Testis (tissue), 3 donors: ENCODE results near the gene WNK2. TPM values are rescaled to one million over a fixed set of nuclear protein-coding genes. Genes with fewer than 3 reads are reported as not detected.

Experiments
- DNase-seq: peaks from one replicate; pipeline ENCODE4 v3.0.0-alpha.2; 2019
- H3K27ac ChIP-seq, 2 donors: fragments of 200-600 bp; sonication (generic); one replicate each; pipeline ENCODE4 v1.5.1; 2019
- H3K27me3 ChIP-seq: fragments of 200-600 bp; sonication (generic); one replicate; pipeline ENCODE4 v1.5.1; 2019
- H3K36me3 ChIP-seq: fragments of 200-600 bp; sonication (generic); one replicate; pipeline ENCODE4 v1.5.1; 2017; ENCODE audit warnings: low read depth; ENCODE audit errors: missing control alignments
- H3K4me1 ChIP-seq: fragments of 200-600 bp; sonication (generic); one replicate; pipeline ENCODE4 v1.5.1; 2019
- H3K4me3 ChIP-seq, 2 donors: fragments of 200-600 bp; sonication (generic); one replicate each; pipeline ENCODE4 v1.5.1; 2017 to 2019
- H3K9me3 ChIP-seq: fragments of 200-600 bp; sonication (generic); one replicate; pipeline ENCODE4 v1.5.1; 2017
- CTCF ChIP-seq, 3 experiments: fragments of 450-650 bp in 2 of 3; fragments of 200-600 bp in 1 of 3; sonication (generic) in 1 of 3; IDR thresholded peaks; one replicate each; pipeline ENCODE4 v1.5.1; 2016 to 2019; ENCODE audit warnings: antibody characterized with exemption in 3 of 3, mild to moderate bottlenecking in 2 of 3, moderate library complexity in 1 of 3
- POLR2A ChIP-seq: fragments of 450-650 bp; IDR thresholded peaks from one replicate; pipeline ENCODE4 v1.6.1; 2017; ENCODE audit warnings: antibody characterized with exemption, mild to moderate bottlenecking, moderate library complexity
- WGBS, 2 donors: methylation state at CpG; one replicate each; pipeline ENCODE4 v1.1.5; 2018; 5-methylcytosine and 5-hydroxymethylcytosine counted together
- intact Hi-C: fragments of 100-400 bp; cut with DNase I; formaldehyde crosslinking; loops from one replicate; pipeline ENCODE4 v1.15.1; 2023; ENCODE audit warnings: low total_unique reads
- polyA plus RNA-seq: library from polyadenylated mRNA; stranded (reverse); fragments of 350-450 nt; fragmentation: Illumina TruSeq; extraction: RNeasy Lipid Tissue Mini Kit (QIAGEN cat#74804); gene quantifications from one replicate; pipeline ENCODE4 v1.2.3, GENCODE V29; 2014; ENCODE audit warnings: low read depth, low replicate concordance; ENCODE audit not compliant: insufficient read depth
- total RNA-seq, 2 donors: library from RNA; depleted of rRNA; stranded (reverse); fragments of >200 nt; gene quantifications; one replicate each; pipeline ENCODE4 v1.2.3, GENCODE V29; 2016

The WNK2 gene
- total and polyA plus RNA-seq, 3 donors from 2014 or later, result 29.0 to 91.1 (median 50.5) TPM

DNA sequence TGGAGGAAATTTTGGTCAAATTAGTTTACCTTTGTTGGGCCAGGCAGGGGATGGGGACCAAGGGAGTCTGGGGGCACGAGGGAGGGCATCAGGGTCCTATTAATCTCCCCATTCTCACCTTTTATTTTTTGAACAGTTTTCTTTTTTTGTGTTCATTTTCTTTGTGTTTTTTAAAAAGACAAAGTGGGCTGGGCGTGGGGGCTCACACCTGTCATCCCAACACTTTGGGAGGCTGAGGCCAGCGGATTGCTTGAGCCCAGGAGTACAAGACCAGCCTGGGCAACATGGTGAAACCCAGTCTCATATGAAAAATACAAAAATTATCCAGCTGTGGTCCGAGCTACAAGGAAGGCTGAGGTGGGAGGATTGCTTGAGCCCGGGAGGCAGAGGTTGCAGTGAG is 103.7 kb downstream of the WNK2 start:
- intact Hi-C loops, result no loop called here

DNA sequence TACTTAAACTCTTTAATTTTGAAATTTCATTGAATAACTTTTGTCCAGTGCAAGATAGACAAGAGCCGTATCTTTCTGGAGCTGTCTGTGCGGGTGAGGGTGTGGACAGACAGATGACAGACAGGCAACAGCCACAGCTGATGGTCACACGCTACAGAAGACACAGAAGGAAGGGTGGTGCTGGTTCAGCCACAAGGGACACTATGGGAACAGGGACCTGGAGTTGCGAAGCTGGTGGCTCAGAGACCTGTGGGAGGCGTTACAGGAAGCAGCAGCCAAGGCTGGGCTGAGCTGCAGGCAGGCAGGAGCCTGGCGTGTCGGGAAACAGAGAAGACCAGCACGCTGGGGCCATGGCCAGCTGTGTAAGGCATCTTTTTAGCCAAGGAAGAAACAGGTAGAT is 104.4 kb downstream of the WNK2 start:
- TF ChIP-seq POLR2A, result no peak
- TF ChIP-seq CTCF (IDR thresholded peaks at IDR 0.05), result no peak
- Histone ChIP-seq H3K27me3 (no peaks in the 10 kb centered on the region), H3K9me3 (no peaks in the 10 kb centered on the region), H3K36me3 (no peaks in the 10 kb centered on the region), H3K27ac (no peak overlapping the region), H3K4me1 (no peaks in the 10 kb centered on the region), H3K4me3 (no peak overlapping the region)
- DNase-seq, result no peak
- intact Hi-C loops, result no loop called here
- 86 to 90% methylated on average over 8 of the region's 8 CpGs for WGBS, 2 donors

More for the DNA sequence above, 103.7 kb downstream of the WNK2 start:
- WGBS, 2 donors, result 91 to 92% methylated on average over 5 of the region's 5 CpGs
- no peak for TF ChIP-seq CTCF (IDR thresholded peaks at IDR 0.05)
- no peak for TF ChIP-seq POLR2A
- no peak for DNase-seq
- no peak overlapping the region for H3K4me3 ChIP-seq
- no peaks in the 10 kb centered on the region for H3K27me3 ChIP-seq
- no peaks in the 10 kb centered on the region for H3K9me3 ChIP-seq
- no peaks in the 10 kb centered on the region for H3K36me3 ChIP-seq
- no peaks in the 10 kb centered on the region for H3K4me1 ChIP-seq
- no peak overlapping the region for H3K27ac ChIP-seq

DNA sequence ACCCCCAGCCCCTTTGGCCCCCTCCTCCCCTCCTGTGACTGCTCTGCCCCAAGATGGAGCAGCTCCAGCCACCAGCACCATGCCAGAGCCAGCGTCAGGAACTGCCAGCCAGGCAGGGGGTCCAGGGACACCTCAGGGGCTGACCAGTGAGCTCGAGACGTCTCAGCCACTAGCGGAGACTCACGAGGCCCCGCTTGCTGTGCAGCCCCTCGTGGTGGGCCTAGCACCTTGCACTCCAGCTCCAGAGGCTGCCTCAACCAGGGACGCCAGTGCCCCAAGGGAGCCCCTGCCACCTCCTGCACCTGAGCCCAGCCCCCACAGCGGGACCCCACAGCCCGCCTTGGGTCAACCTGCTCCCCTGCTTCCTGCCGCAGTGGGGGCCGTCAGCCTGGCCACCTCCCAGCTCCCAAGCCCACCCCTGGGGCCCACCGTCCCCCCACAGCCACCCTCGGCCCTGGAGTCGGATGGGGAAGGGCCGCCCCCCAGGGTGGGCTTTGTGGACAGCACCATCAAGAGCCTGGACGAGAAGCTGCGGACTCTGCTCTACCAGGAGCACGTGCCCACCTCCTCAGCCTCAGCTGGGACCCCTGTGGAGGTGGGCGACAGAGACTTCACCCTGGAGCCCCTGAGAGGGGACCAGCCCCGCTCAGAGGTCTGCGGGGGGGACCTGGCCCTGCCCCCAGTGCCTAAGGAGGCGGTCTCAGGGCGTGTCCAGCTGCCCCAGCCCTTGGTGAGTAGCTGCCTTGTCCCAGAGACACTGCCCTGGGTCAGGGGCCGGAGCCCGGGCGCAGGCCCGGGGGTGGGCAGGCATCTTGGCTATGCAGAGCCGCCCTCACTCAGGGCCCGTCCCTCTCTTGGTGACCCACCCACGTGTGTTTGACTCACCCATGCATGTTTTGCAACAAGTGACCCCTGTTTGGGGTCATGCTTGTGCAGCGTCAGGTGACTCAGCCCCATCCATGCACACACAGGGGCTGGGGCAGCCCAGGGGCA is 105.2 kb downstream of the WNK2 start:
- DNase-seq, result no peak
- TF ChIP-seq POLR2A, result no peak
- TF ChIP-seq CTCF (IDR thresholded peaks at IDR 0.05), result no peak
- no peaks in the 10 kb centered on the region for H3K27me3 ChIP-seq
- intact Hi-C loops, result no loop called here
- H3K4me1 ChIP-seq, result no peaks in the 10 kb centered on the region
- H3K36me3 ChIP-seq, result no peaks in the 10 kb centered on the region
- 86 to 100% methylated on average over 1 to 30 of the region's 32 CpGs for WGBS, 2 donors
- no peaks in the 10 kb centered on the region for H3K9me3 ChIP-seq
- no peak overlapping the region for H3K4me3 ChIP-seq
- H3K27ac ChIP-seq, result no peak overlapping the region

GRCh38 chr9:93290495-93291434 is 106.8 kb downstream of the WNK2 start:
- Histone ChIP-seq H3K4me3 (no peak overlapping the region), H3K4me1 (peaks cover 8% of the 10 kb centered on the region), H3K9me3 (no peaks in the 10 kb centered on the region), H3K36me3 (no peaks in the 10 kb centered on the region), H3K27me3 (no peaks in the 10 kb centered on the region), H3K27ac (no peak overlapping the region)
- intact Hi-C loops, result no loop called here
- DNase-seq, result peak; percentile 7
- TF ChIP-seq POLR2A (no peak), CTCF (IDR thresholded peaks at IDR 0.05) (no peak)
- WGBS, 2 donors, result 86 to 92% methylated on average over 20 to 21 of the region's 21 CpGs
